ENCODE results near the gene UBE2D2.

UBE2D2 gene

DNA sequence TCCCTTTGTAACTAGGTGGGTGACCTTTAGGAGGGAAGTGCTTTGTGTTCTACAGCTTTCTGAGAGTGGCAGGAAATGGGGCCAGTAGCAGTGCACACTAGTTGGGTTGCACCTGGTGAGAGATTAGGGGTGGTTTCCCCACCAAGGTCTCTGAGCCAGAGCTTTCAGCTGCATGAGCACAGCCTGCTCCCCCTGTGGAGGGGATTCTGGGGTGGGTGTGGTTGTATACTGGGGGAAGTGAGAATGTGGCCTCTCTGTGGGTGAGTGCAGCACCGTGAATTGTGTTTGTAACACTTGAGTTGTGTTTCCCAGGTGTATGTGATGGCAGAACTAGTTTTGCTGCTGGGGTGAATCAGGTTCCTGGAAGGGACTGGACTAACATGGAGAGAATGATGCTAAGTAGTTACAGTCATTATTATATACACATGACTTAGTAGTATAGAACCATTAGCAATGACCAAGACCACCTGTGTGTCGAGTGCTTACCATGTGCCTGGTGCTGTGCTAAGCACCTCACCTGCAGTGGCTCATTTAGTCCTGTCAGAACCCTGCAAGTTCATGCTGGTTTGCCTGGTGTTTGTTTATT, 75.2 kb downstream of the UBE2D2 start:
- peak; percentile 44 for DNase-seq

DNA sequence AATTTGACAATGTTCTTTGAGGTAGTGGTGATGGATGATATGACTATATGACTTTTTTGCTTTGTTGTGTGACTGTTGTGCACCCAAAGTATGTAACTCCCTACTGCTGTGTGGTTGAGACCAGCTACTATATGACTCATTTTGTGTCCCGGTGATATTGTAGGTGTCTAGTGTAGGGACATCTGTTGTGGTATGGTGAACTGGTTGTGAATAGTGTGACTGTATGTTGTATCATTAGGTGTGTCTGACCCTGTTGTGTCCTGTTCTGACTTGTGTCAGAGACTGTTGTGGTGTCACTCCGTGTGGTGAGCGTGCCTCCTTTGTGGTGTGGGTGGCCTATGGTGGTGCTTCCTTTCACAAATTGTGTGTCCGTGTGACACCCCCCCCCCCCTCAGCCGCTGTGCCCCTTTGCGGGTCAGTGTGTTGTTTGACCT, 75.9 kb downstream of the UBE2D2 start:
- no peak for DNase-seq

DNA sequence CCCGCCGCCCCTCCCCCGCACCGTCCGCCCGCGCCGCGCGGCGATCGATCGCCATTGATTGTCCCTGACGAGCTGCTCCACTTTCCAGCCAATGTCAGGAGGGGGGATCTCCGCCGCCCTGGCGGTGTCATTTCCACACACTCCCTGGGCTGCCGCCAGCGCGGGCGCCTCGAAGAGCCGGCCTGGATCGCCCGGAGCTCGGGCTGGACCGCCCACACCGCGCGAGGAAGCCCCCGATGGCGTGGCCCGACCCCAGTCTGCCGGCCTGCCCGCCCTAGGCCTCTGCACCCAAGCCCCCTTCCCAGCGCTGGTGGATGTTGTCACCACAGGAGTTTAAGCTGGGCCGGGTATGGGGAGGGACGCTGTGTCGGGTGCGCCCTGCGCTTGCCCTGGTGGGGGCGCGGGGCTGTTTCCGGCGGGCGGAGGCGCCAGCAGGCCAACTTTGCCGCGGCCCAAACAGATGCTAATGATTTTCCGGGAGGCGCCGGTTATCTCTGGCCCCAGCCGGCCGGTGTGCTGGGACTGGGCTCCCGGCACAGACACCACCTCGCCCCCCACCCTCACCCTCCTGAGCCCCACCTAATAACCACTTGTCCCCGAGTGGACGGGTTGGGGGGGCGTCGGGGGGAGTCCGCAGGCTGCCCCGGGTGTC, 76.4 kb downstream of the UBE2D2 start:
- DNase-seq = peak; percentile 25

DNA sequence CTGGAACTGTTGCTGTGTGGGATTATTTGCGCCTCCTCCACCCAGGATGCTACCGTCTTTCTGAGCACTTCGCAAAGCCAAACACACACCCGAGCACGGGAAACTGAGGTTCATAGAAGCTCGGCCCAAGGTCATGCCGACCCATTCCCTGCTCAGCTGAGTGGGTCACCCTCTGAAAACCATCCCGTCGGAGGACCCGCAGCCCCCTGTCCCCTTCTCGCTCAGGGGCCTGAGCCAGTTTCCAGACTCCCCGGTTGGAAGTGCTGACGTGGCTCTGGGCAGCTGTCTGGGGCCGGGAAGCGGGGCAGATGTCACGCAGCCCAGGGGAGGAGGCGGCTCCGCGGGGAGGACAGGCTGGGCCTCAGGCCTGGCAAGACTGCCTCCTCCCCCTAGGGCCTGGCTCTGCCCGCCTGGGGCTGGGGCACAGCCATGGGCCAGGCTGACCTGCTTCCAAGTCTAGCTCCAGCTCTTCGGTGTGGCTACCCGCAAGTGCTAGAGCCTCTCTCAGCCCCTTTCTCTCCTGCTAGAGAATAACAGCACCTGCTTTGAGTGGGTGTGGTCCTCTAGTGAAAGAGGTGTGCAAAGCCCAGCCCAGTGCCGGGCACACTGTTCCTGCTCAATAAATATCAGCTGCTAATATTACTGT, 77.1 kb downstream of the UBE2D2 start:
- DNase-seq = no peak

DNA sequence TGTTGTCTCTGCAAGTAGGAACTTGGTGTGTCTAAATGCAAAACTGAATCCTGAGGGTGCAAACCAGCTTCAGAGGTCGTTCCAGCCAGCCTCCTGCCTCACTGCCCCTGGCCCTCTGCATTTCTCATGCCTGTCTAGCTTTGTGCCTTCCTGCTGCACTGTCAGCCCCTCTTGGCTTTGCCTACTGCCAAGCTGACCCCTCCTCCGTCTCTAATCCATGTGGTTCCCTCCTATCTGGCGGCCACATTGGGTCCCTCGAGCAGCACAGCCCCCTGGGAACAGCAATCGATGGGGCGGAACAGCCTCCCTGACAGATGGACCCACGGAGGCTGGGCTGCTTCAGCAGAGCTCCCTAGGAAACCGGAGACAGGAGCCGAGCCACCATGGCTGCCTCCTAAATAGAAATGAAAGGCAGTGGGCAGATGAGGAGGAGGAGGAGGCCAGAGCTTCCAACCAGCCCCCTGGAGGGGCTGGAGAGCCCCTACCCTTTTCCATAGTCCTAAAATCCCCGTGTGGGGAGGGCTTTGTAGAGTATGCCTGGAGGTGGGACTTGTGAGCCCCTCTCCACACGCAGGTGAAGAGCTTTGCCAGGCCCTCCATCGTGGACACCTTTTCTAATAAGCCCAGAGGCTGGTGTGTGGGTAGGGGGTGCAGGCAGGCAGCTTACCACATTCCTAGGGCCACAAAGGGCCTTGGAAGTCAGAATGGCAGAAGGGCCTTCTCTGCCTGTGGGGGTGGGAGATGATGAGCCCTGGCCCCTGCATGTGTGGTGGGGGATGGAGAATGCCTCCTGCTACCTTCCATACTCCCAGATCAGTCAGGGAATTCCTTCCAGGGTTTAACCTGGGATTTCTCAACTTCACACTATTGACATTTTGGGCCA, 77.8 kb downstream of the UBE2D2 start:
- no peak for DNase-seq

DNA sequence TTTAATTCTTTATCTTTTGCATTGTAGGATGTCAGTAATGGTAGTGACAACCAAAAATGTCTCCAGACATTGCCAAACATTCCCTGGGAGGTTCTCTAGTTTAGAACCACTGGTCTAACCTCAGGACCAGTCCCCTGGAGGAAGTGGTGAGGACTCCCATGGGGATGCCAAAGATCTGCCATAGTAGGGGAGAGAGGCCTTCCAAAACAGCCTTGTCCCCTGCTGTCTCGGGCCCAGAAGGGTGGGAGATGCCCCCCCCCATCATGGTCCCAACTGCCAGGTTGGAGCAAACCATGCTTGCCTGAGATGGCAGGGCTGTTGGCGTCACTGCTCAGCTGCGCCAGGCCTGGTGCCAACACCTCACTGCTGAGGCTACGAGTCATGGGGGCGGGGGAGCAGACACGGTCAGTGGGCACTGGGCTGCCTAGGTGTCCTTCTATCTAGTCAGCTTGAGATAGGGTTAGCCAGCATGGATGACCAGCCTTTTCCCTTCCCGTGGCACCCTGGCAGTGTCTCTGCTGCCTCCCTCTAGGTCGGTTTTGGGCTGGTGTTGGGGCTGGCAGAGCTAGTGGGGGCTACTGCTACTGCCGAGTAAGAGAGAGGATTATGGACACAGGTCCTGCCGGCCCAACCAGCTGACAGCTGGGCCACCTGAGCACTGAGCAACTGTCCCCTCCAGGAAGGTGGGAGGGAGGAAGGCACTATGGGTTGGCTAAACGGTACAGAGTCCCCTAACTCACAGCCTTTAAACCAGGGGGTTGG, 78.7 kb downstream of the UBE2D2 start:
- DNase-seq = no peak

DNA sequence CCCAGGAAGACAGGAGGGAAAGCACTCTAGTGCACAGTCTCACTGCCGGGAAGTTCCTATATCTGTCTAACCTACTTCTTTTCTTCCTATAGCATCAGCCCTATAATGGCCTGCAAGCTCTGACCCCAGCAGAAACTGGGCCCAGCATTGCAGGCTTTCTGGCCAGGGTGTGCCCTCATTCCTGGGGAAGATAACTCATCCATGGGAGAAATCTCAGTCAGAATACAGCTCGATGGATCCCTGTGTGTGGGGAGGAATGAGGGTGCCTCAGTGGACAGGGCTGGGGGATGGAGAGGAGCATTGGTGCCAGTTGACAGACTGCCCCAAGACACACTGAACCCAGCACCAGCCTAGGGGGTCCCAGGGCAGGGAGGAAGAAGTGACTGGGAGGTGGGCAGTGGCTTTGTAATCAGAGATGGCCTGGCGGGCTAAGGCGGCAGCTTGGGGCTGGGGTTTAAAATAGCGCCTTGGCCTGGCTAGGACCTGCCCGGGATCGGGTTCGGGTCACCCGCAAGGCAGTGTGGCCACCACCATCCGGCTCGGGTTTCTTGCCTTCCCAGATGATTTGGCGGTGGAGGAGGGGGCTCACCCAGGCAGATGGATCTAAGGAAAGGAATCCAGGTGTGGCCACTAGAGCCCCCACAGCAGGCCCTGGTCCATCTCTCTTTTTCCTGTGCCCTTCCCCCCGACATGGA, 79.4 kb downstream of the UBE2D2 start:
- DNase-seq = no peak

DNA sequence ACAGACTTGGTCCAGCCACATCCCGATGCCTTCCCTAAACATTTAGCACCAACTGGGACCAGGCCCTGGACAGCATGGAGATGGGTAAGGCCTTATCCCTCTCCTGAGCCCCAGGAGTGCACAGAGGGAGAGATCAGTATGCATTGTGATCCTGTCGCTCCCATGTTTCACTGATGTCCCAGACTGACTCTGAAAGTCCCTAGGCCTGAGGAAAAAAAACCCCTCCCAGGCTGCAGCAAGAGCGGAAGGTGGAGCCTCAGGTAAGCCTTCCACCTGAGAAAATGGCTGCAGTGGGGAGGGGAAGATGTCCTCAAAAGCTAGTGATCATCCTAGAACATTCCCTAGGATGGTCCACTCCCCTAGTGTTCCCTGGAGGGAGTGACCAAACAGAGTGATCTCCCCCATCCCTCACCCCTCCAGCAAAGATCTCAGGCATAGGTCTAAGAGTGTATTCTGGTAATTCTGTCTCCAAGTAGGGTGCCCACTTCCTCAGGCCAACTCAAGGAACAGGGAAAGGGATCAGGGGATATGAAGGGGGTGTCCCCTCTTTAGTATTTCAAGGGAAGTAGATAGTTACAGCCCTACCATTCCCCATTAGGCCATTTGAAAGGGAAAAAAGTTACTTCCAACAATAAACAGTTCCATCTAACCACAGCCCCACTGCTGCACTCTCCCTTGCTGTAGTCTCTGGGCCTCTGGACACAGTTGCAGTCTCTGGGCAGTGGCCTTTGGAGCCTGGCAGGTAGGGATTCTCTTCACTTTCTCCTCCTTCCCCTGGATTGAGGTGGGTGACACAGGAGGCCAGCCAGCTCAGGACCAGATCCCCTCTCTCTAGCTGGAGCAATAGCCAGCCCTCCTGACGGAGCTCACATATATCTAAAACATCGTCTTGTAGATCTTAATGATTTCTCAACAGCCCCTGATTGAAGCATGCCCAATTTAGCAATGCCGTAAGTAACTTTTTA, 80.3 kb downstream of the UBE2D2 start:
- DNase-seq = no peak

DNA sequence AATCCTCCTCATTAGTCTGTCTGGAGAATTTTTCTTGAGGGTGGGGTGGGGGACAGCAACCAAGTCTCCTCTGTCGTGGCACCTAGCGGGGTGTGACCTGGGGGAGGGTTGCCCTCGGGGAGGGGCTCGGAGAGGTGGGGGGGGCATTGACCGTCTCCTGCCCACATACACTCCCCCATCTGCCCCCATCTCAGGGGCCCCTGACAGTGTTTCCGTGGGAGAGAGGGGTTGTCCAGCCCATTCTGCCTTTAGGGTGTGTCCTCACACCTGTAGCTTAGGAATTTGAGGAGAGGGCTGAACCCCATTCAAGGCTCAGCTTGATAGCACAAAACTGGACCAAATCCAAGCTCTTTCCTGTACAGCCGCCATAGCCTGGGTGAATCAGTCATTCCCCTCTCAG, 81.1 kb downstream of the UBE2D2 start:
- DNase-seq = no peak

DNA sequence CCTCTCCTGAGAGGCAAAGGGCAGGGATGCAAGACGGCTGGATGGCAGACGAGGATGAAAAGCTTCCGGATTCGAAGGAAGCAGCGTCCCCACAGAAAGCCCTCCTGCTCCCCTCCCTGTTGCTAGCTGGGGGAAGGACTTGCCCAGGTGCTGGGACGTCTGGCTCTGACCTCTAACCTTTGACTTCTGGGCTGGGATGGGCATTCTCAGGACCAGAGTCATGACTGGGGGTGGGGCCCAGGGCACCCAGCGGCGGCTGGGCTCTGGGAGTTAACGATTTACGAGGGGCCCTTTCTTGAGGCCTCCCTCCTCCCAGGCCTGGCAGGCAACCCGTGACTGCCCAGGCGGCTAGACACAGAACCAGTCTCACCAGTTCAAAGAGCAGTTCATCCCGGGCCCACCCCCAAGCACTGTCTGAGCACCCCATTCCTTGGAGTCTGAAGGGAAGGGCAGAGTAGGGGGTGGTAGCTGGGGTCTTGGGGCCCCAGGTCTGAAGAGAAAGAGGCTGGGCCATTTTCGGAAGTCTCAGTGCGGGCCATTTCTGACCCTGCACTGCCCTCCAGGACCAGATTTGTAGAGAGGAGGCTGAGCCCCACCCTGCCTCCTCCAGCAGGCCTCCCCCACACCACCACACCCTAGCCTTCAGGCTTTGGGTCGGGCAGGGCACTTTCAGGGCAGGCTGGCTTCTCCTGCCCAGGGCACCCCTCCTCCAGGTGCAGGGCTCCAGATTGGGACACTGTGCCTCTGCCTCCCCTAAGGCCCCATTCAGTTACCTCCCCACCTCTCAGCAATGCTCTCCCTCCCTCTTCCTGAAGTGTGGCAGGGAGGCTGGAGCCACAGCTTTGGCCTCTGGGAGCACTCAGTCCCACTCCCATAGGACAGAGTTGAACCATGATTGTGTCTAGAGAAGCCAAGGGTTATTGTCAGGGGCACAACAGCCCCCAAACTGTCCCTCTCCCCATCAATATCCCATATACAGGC, 82.0 kb downstream of the UBE2D2 start:
- no peak for DNase-seq

DNA sequence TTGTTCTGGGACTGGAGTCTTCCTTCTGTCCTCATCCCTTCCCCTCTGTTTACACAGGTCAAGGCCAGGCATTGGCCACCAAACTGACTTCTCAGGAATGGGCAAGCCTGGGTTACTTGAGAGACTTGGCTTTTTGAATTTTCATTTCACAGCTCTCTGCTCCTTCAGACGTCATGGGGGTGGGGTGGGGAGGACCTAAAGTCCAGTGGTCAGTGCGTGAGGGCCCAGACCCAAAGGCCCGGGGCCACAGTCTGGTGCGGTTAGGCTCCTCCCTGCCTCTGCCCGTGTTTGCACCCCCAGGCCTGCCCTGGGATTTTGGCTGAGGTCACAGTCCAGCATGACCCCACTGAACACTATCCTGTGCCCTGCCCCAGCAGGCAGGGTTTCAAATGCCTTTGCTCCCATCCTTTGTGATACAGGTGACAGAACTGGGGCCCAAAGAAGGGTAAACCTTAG, 82.9 kb downstream of the UBE2D2 start:
- no peak for DNase-seq

DNA sequence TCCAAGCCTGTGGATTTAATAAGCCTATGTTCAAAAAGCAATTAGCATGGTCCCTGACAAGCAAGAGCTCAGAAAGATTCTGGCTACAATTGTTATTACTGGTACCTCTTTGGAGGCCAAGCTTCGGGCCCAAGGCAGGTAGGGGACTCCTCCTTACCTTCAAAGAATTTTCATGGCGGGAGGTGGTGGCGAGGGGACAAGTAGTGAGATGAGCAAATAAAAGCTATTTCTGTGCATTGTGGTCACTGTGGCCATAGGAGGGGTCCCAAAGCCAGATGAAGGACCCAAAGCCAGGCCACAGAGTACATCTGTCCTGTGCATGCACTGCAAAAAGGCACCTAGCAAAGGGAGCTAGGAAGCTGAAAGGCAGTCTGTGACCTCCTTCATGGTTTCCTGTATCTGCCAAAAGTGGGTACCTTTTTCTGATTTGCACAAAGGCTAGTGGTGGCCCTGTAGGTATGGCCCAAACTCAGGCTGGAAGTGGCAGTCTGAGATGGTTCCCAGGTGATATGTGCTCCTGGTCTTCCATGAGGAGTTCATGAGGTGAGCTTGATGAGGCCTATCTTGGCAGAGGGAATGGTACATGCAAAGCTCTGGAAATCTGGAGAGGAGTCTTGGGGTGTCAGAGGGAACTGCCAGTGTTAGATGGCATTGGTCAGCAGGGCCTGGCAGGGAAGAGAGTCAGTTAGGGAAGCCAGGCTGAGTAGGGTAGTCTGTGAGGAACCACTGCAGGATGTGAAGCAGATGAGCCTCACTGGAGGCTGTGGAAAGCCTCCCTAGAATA, 83.7 kb downstream of the UBE2D2 start:
- no peak for DNase-seq

DNA sequence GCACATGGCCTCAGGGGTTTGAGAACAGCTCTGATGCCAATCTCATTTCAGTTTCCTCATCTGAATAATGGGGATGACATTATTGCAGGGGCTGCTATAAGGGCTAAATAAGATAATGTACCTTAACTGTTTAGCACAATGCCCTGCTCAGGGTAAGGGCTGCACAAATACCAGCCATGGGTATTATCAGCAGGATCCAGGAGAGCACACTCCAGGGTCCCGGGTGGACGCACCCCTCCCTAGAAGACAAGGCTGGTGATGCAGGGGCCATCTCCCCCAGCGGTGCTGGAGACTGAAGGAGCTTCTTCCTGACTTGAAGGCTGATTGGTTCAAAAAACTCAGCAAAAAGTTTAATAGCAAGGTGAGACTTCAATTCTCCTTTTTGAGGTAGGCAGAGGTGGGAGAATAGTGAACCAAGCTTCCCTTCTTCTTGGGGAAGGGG, 84.3 kb downstream of the UBE2D2 start:
- no peak for DNase-seq

DNA sequence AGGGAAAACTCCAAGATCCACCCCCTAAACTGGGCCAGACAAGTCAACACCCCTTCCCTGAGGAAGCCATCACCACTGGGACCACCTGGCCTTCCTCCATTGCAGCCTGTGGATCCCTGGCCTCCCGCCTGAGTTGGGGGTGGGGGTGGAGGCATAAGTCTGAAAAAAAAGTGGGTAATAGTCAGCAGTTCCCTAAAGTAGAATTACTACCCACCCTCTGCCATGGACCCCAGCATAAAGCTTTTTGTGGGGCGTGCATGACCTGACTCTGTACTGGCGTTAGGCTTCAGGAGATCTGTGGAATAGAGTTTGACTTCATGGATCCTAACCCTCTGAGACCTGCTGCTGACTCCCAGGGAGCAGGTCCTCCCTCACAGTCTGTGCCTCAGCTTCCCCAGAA, 85.0 kb downstream of the UBE2D2 start:
- no peak for DNase-seq

DNA sequence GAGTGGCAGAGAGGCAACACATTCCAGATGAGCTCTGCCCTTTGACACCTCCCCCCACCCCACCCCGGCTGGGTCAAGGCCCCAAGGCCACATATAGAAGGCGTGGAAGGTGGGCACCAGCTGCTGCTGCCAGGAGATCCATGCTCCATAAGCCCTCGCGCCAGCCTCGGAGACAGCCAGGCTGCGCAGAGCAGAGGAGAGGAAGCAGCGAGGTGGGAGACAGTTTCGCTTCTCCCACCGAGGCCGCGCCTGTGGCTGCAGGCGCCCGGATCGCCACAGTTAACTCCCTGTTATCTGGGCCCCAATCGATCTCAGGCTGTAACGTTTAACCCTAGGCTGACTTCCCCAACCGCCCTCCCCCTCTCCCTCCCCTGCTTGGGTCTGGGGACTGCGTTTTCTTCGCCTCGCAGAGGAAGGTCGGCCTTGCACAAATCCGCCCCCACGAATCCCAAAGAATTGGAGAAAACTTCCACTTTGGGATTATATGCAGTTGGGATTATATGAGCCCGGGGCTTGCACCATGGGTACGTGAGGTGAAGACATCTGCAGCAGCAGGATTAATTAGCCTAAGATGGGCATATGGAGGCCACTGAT, 85.9 kb downstream of the UBE2D2 start:
- DNase-seq = no peak

DNA sequence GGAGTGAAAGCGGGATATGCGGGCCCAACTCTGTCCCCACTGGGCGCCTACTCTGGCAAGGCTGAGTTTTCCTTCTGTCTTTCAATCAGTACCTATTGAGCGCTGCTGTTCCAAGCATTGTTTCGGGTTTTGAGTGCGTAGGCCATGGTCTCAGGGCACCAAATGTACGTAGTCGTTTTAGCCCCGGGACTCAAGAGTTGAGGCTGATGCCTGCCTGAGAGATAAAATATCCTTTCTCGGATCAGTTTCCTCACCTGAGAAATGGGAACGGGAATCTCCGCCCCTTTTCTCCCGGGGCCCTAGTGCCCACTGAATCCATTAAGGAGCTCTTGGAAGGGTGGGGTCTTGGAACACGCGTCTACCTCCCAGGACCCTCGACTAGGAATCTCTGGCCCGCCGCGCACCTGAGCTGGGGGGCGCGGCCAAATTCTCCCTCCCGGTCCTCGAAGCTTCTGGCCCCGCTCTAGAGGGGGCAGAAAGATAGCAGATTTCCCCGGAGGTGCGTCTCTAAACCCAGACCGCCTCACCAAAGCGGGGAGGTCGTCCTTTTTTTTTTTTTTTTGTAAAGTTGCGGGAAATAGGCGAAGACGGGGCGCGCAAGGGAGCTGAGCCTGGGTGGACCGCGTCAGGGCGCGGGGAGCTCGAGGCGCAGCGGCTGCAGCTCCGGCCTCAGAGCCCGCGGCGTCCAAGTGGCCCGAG, 86.5 kb downstream of the UBE2D2 start:
- DNase-seq = no peak

Measured in effector CD8-positive, alpha-beta T cell (primary cell).